ENCODE data around the gene AMZ1. TPM values are rescaled to one million over a fixed set of nuclear protein-coding genes. Genes with fewer than 3 reads are reported as not detected.
"Not testable (repeated sequence)": the region's sequence is repeated elsewhere in the genome, so short reads cannot be mapped to it uniquely, and the experiment has no call there.

AMZ1 gene
- total RNA-seq, 1 donor from 2014 or later: 0.05 TPM

GRCh38 chr7:2691011-2691707, 3.2 kb downstream of the AMZ1 start:
- Mint-ChIP-seq H3K27ac (ENCODE audit: unreplicated experiment) (no peak overlapping the region), H3K4me3 (ENCODE audit: unreplicated experiment) (no peak overlapping the region), H3K36me3 (ENCODE audit: low read depth, unreplicated experiment) (no peaks in the 10 kb centered on the region), H3K9me3 (ENCODE audit: unreplicated experiment) (no peaks in the 10 kb centered on the region), H3K27me3 (ENCODE audit: unreplicated experiment) (peaks cover 13% of the 10 kb centered on the region), H3K4me1 (ENCODE audit: unreplicated experiment) (peaks cover 11% of the 10 kb centered on the region)
- no peak for DNase-seq (ENCODE audit: low spot score)
- TF ChIP-seq CTCF (IDR thresholded peaks at IDR 0.05; ENCODE audit: unreplicated experiment): no peak

GRCh38 chr7:2691932-2692439, 4.0 kb downstream of the AMZ1 start:
- not testable (repeated sequence) for H3K9me3 Mint-ChIP-seq (ENCODE audit: unreplicated experiment); DNase-seq (ENCODE audit: low spot score); H3K36me3 Mint-ChIP-seq (ENCODE audit: low read depth, unreplicated experiment); H3K4me3 Mint-ChIP-seq (ENCODE audit: unreplicated experiment)
- Mint-ChIP-seq H3K27me3 (ENCODE audit: unreplicated experiment) (peaks cover 13% of the 10 kb centered on the region), H3K27ac (ENCODE audit: unreplicated experiment) (peak overlapping the region; percentile 13), H3K4me1 (ENCODE audit: unreplicated experiment) (peaks cover 11% of the 10 kb centered on the region)

GRCh38 chr7:2692543-2692942, 4.5 kb downstream of the AMZ1 start:
- H3K4me1 Mint-ChIP-seq (ENCODE audit: unreplicated experiment): peaks cover 11% of the 10 kb centered on the region
- H3K36me3 Mint-ChIP-seq (ENCODE audit: low read depth, unreplicated experiment): no peaks in the 10 kb centered on the region
- H3K9me3 Mint-ChIP-seq (ENCODE audit: unreplicated experiment): no peaks in the 10 kb centered on the region
- H3K4me3 Mint-ChIP-seq (ENCODE audit: unreplicated experiment): no peak overlapping the region
- H3K27ac Mint-ChIP-seq (ENCODE audit: unreplicated experiment): no peak overlapping the region
- no peak for TF ChIP-seq CTCF (IDR thresholded peaks at IDR 0.05; ENCODE audit: unreplicated experiment)
- H3K27me3 Mint-ChIP-seq (ENCODE audit: unreplicated experiment): peaks cover 10% of the 10 kb centered on the region
- no peak for DNase-seq (ENCODE audit: low spot score)

- not testable (repeated sequence) for H3K36me3 Mint-ChIP-seq (ENCODE audit: low read depth, unreplicated experiment); DNase-seq (ENCODE audit: low spot score); H3K4me3 Mint-ChIP-seq (ENCODE audit: unreplicated experiment); H3K27ac Mint-ChIP-seq (ENCODE audit: unreplicated experiment); H3K9me3 Mint-ChIP-seq (ENCODE audit: unreplicated experiment)
- Mint-ChIP-seq H3K27me3 (ENCODE audit: unreplicated experiment) (peaks cover 14% of the 10 kb centered on the region), H3K4me1 (ENCODE audit: unreplicated experiment) (peaks cover 11% of the 10 kb centered on the region)
These were observed 5.6 kb downstream of the AMZ1 start for GRCh38 chr7:2693420-2694121.

GRCh38 chr7:2694122-2694436, 6.1 kb downstream of the AMZ1 start:
- H3K27me3 Mint-ChIP-seq (ENCODE audit: unreplicated experiment): peaks cover 11% of the 10 kb centered on the region
- H3K36me3 Mint-ChIP-seq (ENCODE audit: low read depth, unreplicated experiment); H3K27ac Mint-ChIP-seq (ENCODE audit: unreplicated experiment); H3K9me3 Mint-ChIP-seq (ENCODE audit: unreplicated experiment); H3K4me3 Mint-ChIP-seq (ENCODE audit: unreplicated experiment); DNase-seq (ENCODE audit: low spot score); H3K4me1 Mint-ChIP-seq (ENCODE audit: unreplicated experiment): not testable (repeated sequence)

- DNase-seq (ENCODE audit: low spot score): no peak
- TF ChIP-seq CTCF (IDR thresholded peaks at IDR 0.05; ENCODE audit: unreplicated experiment): no peak
- Mint-ChIP-seq H3K4me1 (ENCODE audit: unreplicated experiment) (peaks cover 3% of the 10 kb centered on the region), H3K36me3 (ENCODE audit: low read depth, unreplicated experiment) (no peaks in the 10 kb centered on the region), H3K27ac (ENCODE audit: unreplicated experiment) (no peak overlapping the region), H3K27me3 (ENCODE audit: unreplicated experiment) (peaks cover 17% of the 10 kb centered on the region), H3K9me3 (ENCODE audit: unreplicated experiment) (no peaks in the 10 kb centered on the region), H3K4me3 (ENCODE audit: unreplicated experiment) (no peak overlapping the region)
These were observed 10.7 kb downstream of the AMZ1 start for GRCh38 chr7:2698581-2699288.

Measured in endothelial cell (in vitro differentiated cells).